SK-N-SH (cell line): Measurements from ENCODE around the gene SWAP70.

Experiments
- CHD2 ChIP-seq: fragments of 150-350 bp; IDR thresholded peaks from 2 replicates; pipeline ENCODE4 v1.6.1; 2018; ENCODE audit warnings: low read length; ENCODE audit not compliant: partially characterized antibody
- CTCF ChIP-seq: fragments of 200-600 bp; sonication (generic); IDR thresholded peaks from 2 replicates; pipeline ENCODE4 v1.6.1; 2017; ENCODE audit warnings: antibody characterized with exemption, mild to moderate bottlenecking, moderate library complexity
- EZH2phosphoT487 ChIP-seq: fragments of 200-600 bp; sonication (generic); IDR thresholded peaks from 2 replicates; pipeline ENCODE4 v1.6.1; 2017; ENCODE audit warnings: low read depth, mixed run types, mild to moderate bottlenecking, antibody characterized with exemption, moderate library complexity, borderline replicate concordance
- RAD21 ChIP-seq: IDR thresholded peaks from 2 replicates; pipeline ENCODE4 v1.6.1; 2012; ENCODE audit warnings: mild to moderate bottlenecking, low read length
- USF1 ChIP-seq: IDR thresholded peaks from 2 replicates; pipeline ENCODE4 v1.4.0; 2012; ENCODE audit warnings: low read depth, borderline replicate concordance

- TF ChIP-seq RAD21 (no peak), USF1 (no peak), CHD2 (no peak), CTCF (no peak), EZH2phosphoT487 (no peak)
These were observed 68.6 kb downstream of the SWAP70 start for GRCh38 chr11:9732453-9732852.
